NCI-H1105 (cell line): Measurements from ENCODE around the gene RGS3.
"Not testable (repeated sequence)": the region's sequence is repeated elsewhere in the genome, so short reads cannot be mapped to it uniquely, and the experiment has no call there.

Experiments used
- DNase-seq: peaks from one replicate; lab custom pipeline; 2025; lab: John Stamatoyannopoulos, UW

RGS3 gene

GRCh38 chr9:113548221-113549041 is 84.9 kb downstream of the RGS3 start:
- DNase-seq = no peak

DNA sequence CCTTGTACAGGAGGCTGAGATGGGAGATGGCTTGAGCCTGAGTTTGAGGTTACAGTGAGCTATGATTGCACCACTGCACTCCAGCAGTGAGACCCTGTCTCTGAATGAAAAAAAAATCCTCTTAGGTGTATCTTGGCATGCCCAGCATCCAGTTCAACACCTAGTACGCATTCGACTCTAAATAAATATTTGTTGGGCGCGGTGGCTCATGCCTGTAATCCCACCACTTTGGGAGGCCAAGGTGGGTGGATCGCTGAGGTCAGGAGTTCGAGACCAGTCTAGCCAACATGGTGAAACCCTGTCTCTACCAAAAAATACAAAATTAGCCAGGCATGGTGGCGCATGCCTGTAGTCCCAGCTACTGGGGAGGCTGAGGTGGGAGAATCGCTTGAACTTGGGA is 86.4 kb downstream of the RGS3 start:
- not testable (repeated sequence) for DNase-seq

GRCh38 chr9:113556877-113557593 is 93.5 kb downstream of the RGS3 start:
- no peak for DNase-seq

- peak; percentile 5 for DNase-seq
Observed at GRCh38 chr9:113558632-113559502, 95.3 kb downstream of the RGS3 start.

DNA sequence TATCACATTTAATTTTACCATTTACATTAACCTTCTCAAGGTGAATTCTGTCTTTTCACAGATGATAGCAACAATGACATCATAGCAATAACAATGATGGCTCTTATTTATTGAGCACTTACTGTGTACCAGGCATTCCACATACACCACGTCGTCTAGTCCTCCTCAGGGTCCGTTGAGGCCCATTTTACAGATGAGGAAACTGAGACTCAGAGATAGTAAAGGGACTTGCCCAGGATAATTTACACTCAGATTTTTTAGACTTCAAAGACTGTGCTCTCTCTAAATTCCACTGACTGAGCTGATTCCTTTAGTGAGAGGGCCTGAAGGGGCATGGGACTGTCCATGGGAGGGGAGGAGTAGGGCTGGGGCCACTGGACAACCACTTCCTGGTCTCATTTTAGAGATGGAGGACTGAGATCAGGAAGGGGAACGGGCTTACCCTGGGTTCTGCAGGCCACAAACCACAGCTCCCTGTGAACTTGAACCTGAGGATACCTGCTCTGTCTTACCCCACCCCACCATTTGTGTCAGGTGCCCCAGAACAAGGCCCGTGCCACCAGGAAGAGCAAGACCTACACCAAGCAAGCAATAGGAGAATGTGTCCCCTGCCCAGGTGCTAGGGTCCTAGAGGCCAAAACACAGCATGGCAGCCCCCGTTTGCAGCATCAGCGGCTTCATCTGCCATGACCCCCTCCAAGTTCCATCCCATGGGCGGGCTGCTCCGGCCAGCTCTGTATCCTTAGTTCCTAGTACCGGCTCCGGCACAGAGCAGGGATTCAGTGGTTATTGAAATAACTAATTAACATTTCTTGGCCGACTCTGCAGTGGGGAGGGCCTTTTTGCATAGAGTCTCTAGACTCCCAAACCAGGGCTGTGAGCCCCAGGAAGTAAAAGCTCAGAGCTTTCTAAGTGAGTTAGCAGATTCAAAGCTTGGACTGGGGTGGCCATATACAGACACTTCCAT is 96.6 kb downstream of the RGS3 start:
- no peak for DNase-seq

GRCh38 chr9:113562653-113563381 is 99.3 kb downstream of the RGS3 start:
- no peak for DNase-seq

- no peak for DNase-seq
Observed at GRCh38 chr9:113563826-113564497, 100.4 kb downstream of the RGS3 start.

GRCh38 chr9:113564498-113565237 is 101.1 kb downstream of the RGS3 start:
- DNase-seq = no peak

DNA sequence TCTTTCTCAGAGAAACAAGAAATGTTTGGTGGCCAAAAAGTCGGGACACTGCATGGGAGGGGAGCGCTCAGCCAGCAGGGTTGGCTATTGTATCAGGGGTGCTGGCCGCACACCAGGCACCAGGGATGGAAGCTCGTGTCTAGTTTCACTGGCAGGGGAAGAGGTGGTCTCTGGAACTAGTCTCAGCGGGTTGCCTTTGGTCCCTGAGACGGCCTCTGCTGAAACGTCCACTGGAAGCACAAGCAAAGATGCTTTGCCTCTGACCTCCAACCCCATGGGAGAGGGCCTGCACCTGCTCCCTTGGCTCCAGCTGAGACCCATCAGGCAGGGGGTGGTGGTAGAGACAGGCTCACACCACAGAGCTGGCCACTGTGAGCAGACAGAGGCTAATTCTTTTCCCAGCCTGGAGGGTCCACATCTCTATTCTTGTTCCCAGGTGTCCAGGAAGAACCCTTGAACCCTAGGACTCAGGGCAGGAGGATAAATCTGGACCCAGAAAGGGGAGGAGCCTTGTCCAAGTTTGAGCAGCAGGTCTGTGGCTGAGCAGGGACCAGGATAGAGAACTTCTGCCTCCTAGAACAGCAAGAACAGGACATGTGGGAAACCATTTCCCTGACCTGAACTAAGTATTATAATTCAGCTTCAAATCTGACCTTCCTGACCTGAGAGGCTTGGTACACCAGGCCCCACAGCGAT is 102.6 kb downstream of the RGS3 start:
- DNase-seq = no peak

- DNase-seq = no peak
Observed at GRCh38 chr9:113566712-113567071, 103.2 kb downstream of the RGS3 start.

GRCh38 chr9:113567361-113568080 is 104.0 kb downstream of the RGS3 start:
- no peak for DNase-seq

- DNase-seq = no peak
Observed at GRCh38 chr9:113568081-113568435, 104.5 kb downstream of the RGS3 start.

GRCh38 chr9:113568571-113569321 is 105.2 kb downstream of the RGS3 start:
- peak; percentile 70 for DNase-seq

- DNase-seq = no peak
Observed at GRCh38 chr9:113569472-113570060, 106.0 kb downstream of the RGS3 start.

- DNase-seq = no peak
Observed at GRCh38 chr9:113570106-113570505, 106.6 kb downstream of the RGS3 start.

- DNase-seq = no peak
Observed at GRCh38 chr9:113570749-113571711, 107.5 kb downstream of the RGS3 start.
